ENCODE measurements around the gene SESTD1.

The SESTD1 gene

GRCh38 chr2:179298666-179299065 is 34.0 kb upstream of the SESTD1 start:
- H4K12ac ChIP-seq (ENCODE audit: low read depth, low read length): no peak overlapping the region
- H3K79me1 ChIP-seq (ENCODE audit: low read length): no peaks in the 10 kb centered on the region
- no peak overlapping the region for H3K9ac ChIP-seq (ENCODE audit: low read length)
- H3K4ac ChIP-seq (ENCODE audit: low read depth, low read length): no peak overlapping the region
- H2BK5ac ChIP-seq (ENCODE audit: low read depth, low read length, poor library complexity): no peak overlapping the region
- no peak overlapping the region for H2BK12ac ChIP-seq (ENCODE audit: low read length)
- H3K36me3 ChIP-seq (ENCODE audit: control insufficient read depth in 1 of 2, insufficient read depth in 2 of 2, low read length in 2 of 2): no peaks in the 10 kb centered on the region
- H3K14ac ChIP-seq (ENCODE audit: low read length): no peak overlapping the region
- no peak overlapping the region for H2AK5ac ChIP-seq (ENCODE audit: low read length)
- no peak overlapping the region for H3K27ac ChIP-seq (ENCODE audit: low read depth, low read length)
- no peak overlapping the region for H2BK120ac ChIP-seq (ENCODE audit: insufficient read depth, low read length, poor library complexity)
- no peak for DNase-seq
- H4K8ac ChIP-seq (ENCODE audit: low read depth, low read length): no peak overlapping the region
- H3K4me2 ChIP-seq (ENCODE audit: low read length): no peak overlapping the region
- no peaks in the 10 kb centered on the region for H3K27me3 ChIP-seq (ENCODE audit: insufficient read depth, low read length)
- H3K18ac ChIP-seq (ENCODE audit: low read length): no peak overlapping the region
- H3K23ac ChIP-seq (ENCODE audit: low read length): no peak overlapping the region
- H3K4me3 ChIP-seq (ENCODE audit: low read depth, low read length): no peak overlapping the region
- no peaks in the 10 kb centered on the region for H3K9me3 ChIP-seq (ENCODE audit: insufficient read depth, low read depth, low read length)
- WGBS (ENCODE audit: extremely low coverage, insufficient coverage, insufficient read length): no CpG with 5 or more reads among the region's 5 CpGs
- no peak overlapping the region for H4K91ac ChIP-seq (ENCODE audit: low read depth, low read length)
- no peaks in the 10 kb centered on the region for H3K4me1 ChIP-seq (ENCODE audit: control insufficient read depth in 1 of 2, insufficient read depth in 2 of 2, low read length in 2 of 2)
- H3K79me2 ChIP-seq (ENCODE audit: control insufficient read depth, insufficient read depth, low read length, poor library complexity): no peaks in the 10 kb centered on the region
- no peak overlapping the region for H2AFZ ChIP-seq (ENCODE audit: insufficient read depth, low read length, poor library complexity)

GRCh38 chr2:179297927-179298326 is 33.3 kb upstream of the SESTD1 start:
- Histone ChIP-seq H3K4me2 (ENCODE audit: low read length) (no peak overlapping the region), H3K4me1 (ENCODE audit: control insufficient read depth in 1 of 2, insufficient read depth in 2 of 2, low read length in 2 of 2) (no peaks in the 10 kb centered on the region), H3K79me1 (ENCODE audit: low read length) (no peaks in the 10 kb centered on the region), H3K27ac (ENCODE audit: low read depth, low read length) (no peak overlapping the region), H2AK5ac (ENCODE audit: low read length) (no peak overlapping the region), H3K4me3 (ENCODE audit: low read depth, low read length) (no peak overlapping the region), H2BK5ac (ENCODE audit: low read depth, low read length, poor library complexity) (no peak overlapping the region), H3K23ac (ENCODE audit: low read length) (no peak overlapping the region), H3K79me2 (ENCODE audit: control insufficient read depth, insufficient read depth, low read length, poor library complexity) (no peaks in the 10 kb centered on the region), H3K9ac (ENCODE audit: low read length) (no peak overlapping the region), H3K27me3 (ENCODE audit: insufficient read depth, low read length) (no peaks in the 10 kb centered on the region), H3K36me3 (ENCODE audit: control insufficient read depth in 1 of 2, insufficient read depth in 2 of 2, low read length in 2 of 2) (no peaks in the 10 kb centered on the region), H4K91ac (ENCODE audit: low read depth, low read length) (no peak overlapping the region), H3K14ac (ENCODE audit: low read length) (no peak overlapping the region), H2AFZ (ENCODE audit: insufficient read depth, low read length, poor library complexity) (no peak overlapping the region), H4K12ac (ENCODE audit: low read depth, low read length) (no peak overlapping the region), H2BK120ac (ENCODE audit: insufficient read depth, low read length, poor library complexity) (no peak overlapping the region), H3K9me3 (ENCODE audit: insufficient read depth, low read depth, low read length) (no peaks in the 10 kb centered on the region), H2BK12ac (ENCODE audit: low read length) (no peak overlapping the region), H3K18ac (ENCODE audit: low read length) (no peak overlapping the region), H3K4ac (ENCODE audit: low read depth, low read length) (no peak overlapping the region), H4K8ac (ENCODE audit: low read depth, low read length) (no peak overlapping the region)
- DNase-seq: no peak
- WGBS (ENCODE audit: extremely low coverage, insufficient coverage, insufficient read length): no CpG with 5 or more reads among the region's 2 CpGs

- Histone ChIP-seq H3K23ac (ENCODE audit: low read length) (no peak overlapping the region), H3K4me1 (ENCODE audit: control insufficient read depth in 1 of 2, insufficient read depth in 2 of 2, low read length in 2 of 2) (no peaks in the 10 kb centered on the region), H2BK5ac (ENCODE audit: low read depth, low read length, poor library complexity) (no peak overlapping the region), H3K9me3 (ENCODE audit: insufficient read depth, low read depth, low read length) (no peaks in the 10 kb centered on the region), H3K79me1 (ENCODE audit: low read length) (no peaks in the 10 kb centered on the region), H2AFZ (ENCODE audit: insufficient read depth, low read length, poor library complexity) (no peak overlapping the region), H3K36me3 (ENCODE audit: control insufficient read depth in 1 of 2, insufficient read depth in 2 of 2, low read length in 2 of 2) (no peaks in the 10 kb centered on the region), H2BK120ac (ENCODE audit: insufficient read depth, low read length, poor library complexity) (no peak overlapping the region), H3K4me3 (ENCODE audit: low read depth, low read length) (no peak overlapping the region), H3K4me2 (ENCODE audit: low read length) (no peak overlapping the region), H2AK5ac (ENCODE audit: low read length) (no peak overlapping the region), H3K27me3 (ENCODE audit: insufficient read depth, low read length) (no peaks in the 10 kb centered on the region), H2BK12ac (ENCODE audit: low read length) (no peak overlapping the region), H3K27ac (ENCODE audit: low read depth, low read length) (no peak overlapping the region), H3K79me2 (ENCODE audit: control insufficient read depth, insufficient read depth, low read length, poor library complexity) (no peaks in the 10 kb centered on the region), H4K12ac (ENCODE audit: low read depth, low read length) (no peak overlapping the region), H3K9ac (ENCODE audit: low read length) (no peak overlapping the region), H3K18ac (ENCODE audit: low read length) (no peak overlapping the region), H4K91ac (ENCODE audit: low read depth, low read length) (no peak overlapping the region), H3K4ac (ENCODE audit: low read depth, low read length) (no peak overlapping the region), H3K14ac (ENCODE audit: low read length) (no peak overlapping the region), H4K8ac (ENCODE audit: low read depth, low read length) (no peak overlapping the region)
- WGBS (ENCODE audit: extremely low coverage, insufficient coverage, insufficient read length): no CpG with 5 or more reads among the region's 1 CpG
- DNase-seq: no peak
These were observed 25.7 kb upstream of the SESTD1 start for GRCh38 chr2:179290329-179290728.

GRCh38 chr2:179285060-179285459 is 20.4 kb upstream of the SESTD1 start:
- Histone ChIP-seq H3K14ac (ENCODE audit: low read length) (no peak overlapping the region), H4K91ac (ENCODE audit: low read depth, low read length) (no peak overlapping the region), H2AK5ac (ENCODE audit: low read length) (no peak overlapping the region), H3K4me1 (ENCODE audit: control insufficient read depth in 1 of 2, insufficient read depth in 2 of 2, low read length in 2 of 2) (no peaks in the 10 kb centered on the region), H3K79me1 (ENCODE audit: low read length) (no peaks in the 10 kb centered on the region), H3K4me3 (ENCODE audit: low read depth, low read length) (no peak overlapping the region), H3K4ac (ENCODE audit: low read depth, low read length) (no peak overlapping the region), H4K8ac (ENCODE audit: low read depth, low read length) (no peak overlapping the region), H3K36me3 (ENCODE audit: control insufficient read depth in 1 of 2, insufficient read depth in 2 of 2, low read length in 2 of 2) (no peaks in the 10 kb centered on the region), H3K79me2 (ENCODE audit: control insufficient read depth, insufficient read depth, low read length, poor library complexity) (no peaks in the 10 kb centered on the region), H3K9ac (ENCODE audit: low read length) (no peak overlapping the region), H2BK120ac (ENCODE audit: insufficient read depth, low read length, poor library complexity) (no peak overlapping the region), H3K4me2 (ENCODE audit: low read length) (no peak overlapping the region), H2AFZ (ENCODE audit: insufficient read depth, low read length, poor library complexity) (no peak overlapping the region), H3K27me3 (ENCODE audit: insufficient read depth, low read length) (no peaks in the 10 kb centered on the region), H4K12ac (ENCODE audit: low read depth, low read length) (no peak overlapping the region), H2BK12ac (ENCODE audit: low read length) (no peak overlapping the region), H3K27ac (ENCODE audit: low read depth, low read length) (no peak overlapping the region), H3K23ac (ENCODE audit: low read length) (no peak overlapping the region), H3K9me3 (ENCODE audit: insufficient read depth, low read depth, low read length) (no peaks in the 10 kb centered on the region), H3K18ac (ENCODE audit: low read length) (no peak overlapping the region), H2BK5ac (ENCODE audit: low read depth, low read length, poor library complexity) (no peak overlapping the region)
- no peak for DNase-seq

Data from trophoblast cell (in vitro differentiated cells and primary cell).